ENCODE data around the gene CCDC59.
"Not testable (repeated sequence)": the region's sequence is repeated elsewhere in the genome, so short reads cannot be mapped to it uniquely, and the experiment has no call there.

CCDC59 gene, protein sequence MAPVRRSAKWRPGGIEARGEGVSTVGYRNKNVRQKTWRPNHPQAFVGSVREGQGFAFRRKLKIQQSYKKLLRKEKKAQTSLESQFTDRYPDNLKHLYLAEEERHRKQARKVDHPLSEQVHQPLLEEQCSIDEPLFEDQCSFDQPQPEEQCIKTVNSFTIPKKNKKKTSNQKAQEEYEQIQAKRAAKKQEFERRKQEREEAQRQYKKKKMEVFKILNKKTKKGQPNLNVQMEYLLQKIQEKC

DNA sequence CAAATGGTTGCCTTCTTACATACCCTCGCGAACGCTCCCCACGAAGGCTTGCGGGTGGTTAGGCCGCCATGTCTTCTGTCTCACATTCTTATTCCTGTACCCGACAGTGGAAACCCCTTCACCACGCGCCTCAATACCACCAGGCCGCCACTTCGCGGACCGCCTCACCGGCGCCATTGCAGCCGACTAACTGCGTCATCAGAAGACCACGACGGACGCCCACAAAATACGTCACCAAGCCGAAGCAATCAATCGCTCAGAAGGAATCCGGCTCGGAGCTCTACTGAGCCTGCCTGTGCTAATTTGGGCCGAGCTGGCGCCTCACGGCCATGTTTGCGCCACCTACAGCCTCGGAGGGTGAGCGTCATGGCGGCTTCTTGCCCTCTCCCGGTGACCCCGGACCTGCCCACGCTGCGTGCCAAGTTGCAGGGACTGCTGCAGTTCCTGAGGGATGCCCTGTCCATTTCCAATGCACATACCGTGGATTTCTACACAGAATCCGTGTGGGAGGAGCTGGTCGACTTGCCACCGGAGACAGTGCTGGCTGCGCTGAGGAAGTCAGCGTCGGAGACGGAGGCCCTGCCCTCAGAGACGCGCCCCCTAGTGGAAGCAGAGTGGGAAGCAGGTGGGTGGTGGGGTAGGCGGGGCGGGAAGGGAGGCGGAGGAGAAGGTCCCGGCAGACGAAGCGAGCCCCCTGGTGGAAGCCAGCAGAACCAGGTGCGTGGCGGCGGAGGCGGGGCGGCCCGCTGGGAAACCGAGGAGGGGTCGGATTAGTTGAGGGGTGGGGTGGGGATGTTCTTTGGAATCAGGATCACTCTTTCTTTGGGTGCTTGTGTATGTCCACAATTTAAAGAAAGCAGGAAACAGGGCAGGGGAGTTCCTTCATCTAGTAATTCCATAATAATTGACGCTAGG is at the start of gene CCDC59, which contains the start of gene METTL25:
CCDC59 (minus strand) TSS at position 188 of the 915 bp plus-strand sequence; CDS start at position 177, 11 bp downstream.
METTL25 (plus strand) TSS at position 330 of the 915 bp plus-strand sequence; CDS start at position 367, 37 bp downstream.
- peak; percentile 96 to 97 for DNase-seq (ENCODE audit: low read depth in 2 of 2)

DNA sequence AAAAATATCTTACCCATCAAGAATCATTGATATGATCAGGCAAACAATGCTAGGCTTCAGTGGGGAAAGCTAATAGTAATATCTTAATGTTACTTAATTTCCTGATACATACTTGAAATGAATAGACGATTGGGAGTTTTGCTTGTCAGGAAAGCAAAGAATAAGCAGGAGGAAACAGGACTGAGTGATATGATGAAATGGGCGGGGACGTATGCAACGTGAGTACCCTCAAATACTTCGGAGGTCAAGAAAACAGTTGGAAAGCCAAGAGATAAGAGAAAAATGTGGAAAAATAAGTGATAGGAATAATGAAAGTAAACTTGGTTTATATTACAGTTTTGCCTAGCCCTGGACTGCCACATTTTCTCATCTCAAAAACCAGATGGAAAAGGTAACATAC is 49.3 kb upstream of the CCDC59 start:
- DNase-seq (ENCODE audit: low read depth in 2 of 2), result no peak

DNA sequence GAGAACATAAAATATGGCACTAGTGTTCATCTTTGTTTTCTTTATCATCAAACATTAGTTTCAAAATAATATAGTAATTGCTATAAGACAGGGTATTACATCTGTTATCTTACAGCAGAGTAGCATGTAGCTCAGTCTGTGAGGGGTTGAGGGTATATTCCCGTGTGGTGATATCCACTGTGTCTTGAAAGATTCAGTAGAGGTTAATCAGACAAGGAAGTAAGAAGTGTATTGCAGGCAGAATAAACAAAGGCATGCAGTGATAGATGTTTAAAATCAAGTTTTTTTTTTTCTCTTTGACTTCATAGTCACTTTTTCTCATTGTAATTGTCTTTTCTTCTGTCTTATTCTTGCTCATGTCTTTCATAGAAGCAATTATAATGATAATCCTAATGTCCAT is 48.5 kb upstream of the CCDC59 start:
- DNase-seq (ENCODE audit: low read depth in 2 of 2), result no peak

DNA sequence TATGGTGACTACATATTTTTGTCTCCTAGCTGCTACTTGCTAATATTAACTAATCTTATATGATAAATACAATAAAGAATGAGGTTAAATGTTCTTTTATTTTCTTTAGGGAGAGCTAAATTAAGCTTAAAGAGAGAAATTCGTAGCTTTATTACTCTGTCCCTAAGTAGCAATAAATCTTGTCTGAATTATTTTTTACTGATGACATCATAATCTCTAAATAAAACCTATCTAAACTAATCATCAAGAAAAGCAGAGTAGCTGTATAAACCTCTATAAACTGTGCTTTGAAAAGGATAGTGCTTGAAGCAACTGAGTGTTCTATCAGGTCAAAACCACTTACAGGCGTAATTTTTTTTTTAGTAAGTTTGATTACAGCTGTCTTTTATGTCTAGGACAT is 42.6 kb upstream of the CCDC59 start:
- DNase-seq (ENCODE audit: low read depth in 2 of 2), result no peak

DNA sequence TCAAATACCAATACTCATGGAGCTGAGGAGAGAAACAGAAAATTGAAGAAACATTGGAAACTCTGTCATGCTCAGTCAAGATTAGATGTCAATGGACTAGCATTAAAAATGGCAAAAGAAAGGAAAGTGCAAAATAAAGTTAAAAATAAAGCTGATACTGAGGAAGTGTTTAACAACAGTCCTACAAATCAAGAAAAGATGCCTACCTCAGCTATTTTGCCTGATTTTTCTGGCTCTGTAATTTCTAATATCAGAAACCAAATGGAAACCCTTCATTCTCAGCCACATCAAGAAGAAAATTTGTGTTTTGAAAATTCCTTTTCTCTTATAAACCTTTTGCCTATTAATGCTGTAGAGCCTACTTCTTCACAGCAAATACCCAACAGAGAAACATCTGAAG is 40.7 kb upstream of the CCDC59 start:
- DNase-seq (ENCODE audit: low read depth in 2 of 2), result no peak

DNA sequence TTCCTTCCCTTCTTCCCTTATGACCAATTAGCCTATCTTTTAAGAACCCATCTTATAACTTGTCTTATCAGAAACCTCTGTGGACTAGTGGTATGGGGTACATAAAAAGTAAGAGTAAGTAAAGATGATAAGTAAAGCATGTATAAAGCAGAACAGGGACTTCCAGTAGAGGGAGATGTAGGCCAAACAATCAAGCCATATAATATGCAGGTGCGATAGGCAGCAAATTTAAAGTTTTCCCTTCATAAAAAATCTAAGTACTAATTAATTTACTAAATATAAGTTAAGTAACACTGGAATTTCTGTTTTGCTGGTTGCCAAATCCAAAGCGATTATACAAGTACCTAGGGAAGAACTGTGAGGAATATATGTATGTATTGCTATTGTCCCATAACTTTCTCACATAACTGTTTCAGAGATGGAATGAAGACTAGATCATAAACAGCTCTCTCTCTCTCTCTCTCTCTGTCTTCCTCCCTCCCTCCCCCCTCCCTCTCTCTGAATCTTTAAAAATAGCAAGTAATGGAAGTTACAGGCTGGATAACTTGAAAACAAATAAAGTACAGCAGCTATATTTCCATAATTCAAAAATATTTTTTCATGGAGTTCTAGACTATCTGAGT is 25.9 kb upstream of the CCDC59 start:
- no peak for DNase-seq (ENCODE audit: low read depth in 2 of 2)

DNA sequence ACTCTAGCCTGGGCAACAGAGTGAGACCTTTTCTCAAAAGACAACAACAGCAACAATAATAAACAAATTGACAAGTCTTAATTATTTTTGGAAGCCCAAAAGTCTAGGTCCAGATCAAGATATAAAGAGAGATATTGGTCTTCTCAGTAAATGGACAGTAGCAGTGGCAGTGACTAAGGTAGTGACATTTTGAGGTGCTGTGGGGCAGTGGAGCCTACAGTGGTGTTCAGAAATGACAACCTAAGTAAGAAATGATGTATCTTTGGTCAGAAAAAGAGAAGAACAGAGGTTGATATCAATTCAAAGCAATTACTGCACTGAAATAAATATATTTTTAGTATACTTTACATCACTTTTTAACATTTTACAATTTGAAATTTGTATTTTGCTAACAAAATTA is 20.8 kb upstream of the CCDC59 start:
- no peak for DNase-seq (ENCODE audit: low read depth in 2 of 2)

DNA sequence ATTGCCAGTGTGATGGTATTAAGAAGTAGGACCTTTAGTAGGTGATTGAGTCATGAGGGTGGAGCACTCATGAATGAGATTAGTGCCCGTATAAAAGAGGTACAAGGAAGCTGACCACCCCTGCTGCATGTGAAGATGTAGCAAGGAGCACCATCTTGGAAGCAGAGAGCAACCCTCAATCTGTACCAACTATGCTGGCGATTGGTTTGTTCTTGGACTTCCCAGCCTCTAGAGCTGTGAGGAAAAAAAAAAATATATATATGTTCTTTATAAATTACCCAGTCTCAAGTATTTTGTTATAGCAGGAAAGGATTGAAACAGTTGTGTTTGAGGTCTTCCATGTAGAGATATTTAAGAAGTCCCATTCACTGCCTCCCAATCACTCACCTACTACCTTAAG is 17.0 kb upstream of the CCDC59 start:
- DNase-seq (ENCODE audit: low read depth in 2 of 2), result no peak

DNA sequence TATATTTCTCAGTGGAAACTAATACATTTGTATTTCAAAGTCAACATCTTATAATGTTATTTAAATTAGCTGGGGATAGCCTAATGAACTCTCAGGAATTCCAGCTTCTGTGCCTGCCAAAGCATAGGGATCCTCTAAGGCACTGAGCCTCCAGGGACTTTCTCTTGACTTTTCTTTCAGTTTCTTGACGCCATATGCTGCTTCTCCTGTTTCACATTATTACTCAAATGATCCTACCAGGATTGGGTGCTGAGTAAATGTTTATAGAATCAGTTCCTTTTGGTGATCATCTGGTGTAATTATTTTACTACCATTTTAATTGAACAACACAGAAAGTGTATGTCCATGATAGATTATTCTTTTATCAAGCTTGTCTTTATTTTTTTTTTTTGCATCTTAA is 8.0 kb upstream of the CCDC59 start:
- no peak for DNase-seq (ENCODE audit: low read depth in 2 of 2)

DNA sequence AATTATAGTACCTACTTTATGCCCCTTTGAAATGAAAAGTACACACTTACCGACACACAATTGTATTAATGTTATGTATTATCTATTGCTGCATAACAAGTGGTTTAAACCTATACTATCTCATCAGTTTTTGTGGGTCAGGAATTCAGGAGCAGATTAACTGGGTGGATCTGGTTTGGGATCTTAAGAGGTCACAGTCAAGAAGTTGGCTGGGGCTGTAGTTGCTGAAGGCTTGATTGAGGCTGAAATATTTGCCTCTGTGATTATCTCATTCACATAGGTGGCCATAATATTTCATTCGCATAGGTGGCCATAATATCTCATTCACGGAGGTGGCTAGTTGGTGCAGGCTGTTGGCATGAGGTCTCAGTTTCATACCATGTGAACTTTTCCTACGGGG is 5.8 kb upstream of the CCDC59 start:
- DNase-seq (ENCODE audit: low read depth in 2 of 2), result no peak

DNA sequence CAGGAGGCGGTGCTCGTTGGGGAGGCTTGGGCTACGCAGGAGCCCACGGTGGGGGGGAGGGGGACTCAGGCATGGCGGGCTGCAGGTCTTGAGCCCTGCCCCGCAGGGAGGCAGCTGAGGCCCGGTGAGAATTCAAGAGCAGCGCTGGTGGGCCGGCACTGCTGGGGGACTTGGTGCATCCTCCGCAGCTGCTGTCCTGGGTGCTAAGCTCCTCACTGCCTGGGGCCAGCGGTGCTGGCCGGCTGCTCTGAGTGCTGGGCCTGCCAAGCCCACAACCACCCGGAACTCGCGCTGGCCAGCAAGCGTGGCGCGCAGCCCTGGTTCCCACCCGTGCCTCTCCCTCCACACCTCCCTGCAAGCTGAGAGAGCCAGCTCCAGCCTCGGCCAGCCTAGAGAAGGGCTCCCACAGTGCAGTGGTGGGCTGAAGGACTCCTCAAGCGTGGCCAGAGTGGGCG is 3.3 kb upstream of the CCDC59 start:
- DNase-seq (ENCODE audit: low read depth in 2 of 2), result no peak

DNA sequence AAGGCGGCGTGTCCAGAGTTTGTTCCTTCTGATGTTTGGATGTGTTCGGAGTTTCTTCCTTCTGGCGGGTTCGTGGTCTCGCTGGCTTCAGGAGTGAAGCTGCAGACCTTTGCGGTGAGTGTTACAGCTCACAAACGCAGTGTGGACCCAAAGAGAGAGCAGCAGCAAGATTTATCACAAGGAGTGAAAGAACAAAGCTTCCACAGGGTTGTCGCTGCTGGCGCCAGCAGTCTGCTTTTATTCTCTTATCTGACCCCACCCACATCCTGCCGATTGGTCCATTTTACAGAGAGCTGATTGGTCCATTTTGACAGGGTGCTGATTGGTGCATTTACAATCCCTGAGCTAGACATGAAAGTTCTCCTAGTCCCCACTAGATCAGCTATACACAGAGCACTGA is 2.6 kb upstream of the CCDC59 start:
- not testable (repeated sequence) for DNase-seq (ENCODE audit: low read depth in 2 of 2)

DNA sequence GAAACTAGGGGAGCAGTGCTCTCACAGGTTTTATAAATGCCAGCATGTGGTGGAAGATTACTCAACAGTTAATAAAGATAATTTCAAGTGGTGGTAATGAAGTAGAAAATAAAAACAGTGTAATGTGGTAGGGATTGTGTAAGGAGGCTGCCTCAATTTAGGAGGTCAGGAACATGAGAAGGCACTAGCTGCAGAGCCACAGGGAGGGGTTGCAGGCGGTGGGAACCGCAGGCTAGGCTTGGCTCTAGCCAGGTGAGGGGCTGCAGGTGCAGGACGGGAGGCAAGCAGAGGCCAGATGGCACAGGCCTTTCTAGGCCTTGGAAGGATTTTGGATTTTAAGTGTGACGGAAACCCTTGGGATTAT is 910 bp upstream of the CCDC59 start:
- no peak for DNase-seq (ENCODE audit: low read depth in 2 of 2)

DNA sequence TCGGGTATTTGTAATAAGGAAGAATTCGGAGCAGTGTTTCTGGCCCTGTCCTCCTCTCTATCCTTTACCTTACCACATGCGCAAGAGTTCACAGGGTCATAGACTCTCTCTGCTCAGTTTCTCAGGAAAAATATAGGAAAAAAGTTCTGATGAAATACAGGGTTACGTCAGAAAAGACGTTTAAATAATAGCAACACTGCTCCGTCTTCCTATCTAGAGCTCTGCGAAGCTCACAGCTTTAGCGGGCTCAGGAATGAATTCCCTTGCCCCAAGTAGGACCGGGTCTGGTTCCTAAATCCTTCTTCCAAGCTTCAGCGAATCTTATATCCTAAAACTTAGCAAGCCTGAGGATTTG is 365 bp downstream of the CCDC59 start:
- no peak for DNase-seq (ENCODE audit: low read depth in 2 of 2)

DNA sequence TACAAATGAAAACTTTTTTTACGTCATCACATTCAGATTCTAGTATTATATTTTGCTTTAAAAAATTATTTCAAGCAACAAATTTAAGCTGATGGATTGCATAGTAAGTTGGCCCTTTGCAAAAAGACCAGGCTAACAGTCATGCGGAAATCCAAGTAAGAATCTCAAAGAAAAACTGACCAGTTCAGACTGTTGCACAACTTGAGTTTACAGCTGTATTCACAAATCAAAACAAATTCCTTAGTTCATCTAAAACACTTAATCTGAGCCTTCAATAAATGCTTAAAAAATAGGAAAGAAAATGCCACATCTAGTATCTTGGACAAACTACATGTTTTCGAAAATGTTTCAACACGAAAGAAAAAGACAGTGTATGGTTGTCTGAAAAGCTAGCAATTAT is 847 bp downstream of the CCDC59 start:
- no peak for DNase-seq (ENCODE audit: low read depth in 2 of 2)

DNA sequence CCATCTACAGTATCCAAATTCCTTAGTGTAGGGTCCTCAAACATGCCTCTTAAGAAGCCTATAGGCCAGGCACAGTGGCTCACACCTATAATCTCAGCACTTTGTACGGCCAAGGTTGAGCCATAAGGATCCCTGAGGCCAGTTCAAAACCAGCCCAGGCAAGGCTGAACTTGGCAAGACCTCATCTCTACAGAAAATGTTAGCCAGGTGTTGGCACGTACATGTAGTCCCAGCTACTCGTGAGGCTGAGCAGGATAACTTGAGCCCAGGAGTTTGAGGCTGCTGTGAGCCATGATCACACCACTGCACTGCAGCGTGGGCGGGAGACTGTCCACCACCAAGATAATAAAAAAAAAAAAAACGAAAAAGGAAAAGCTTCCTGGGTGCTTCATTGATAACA is 6.8 kb downstream of the CCDC59 start:
- DNase-seq (ENCODE audit: low read depth in 2 of 2), result no peak

DNA sequence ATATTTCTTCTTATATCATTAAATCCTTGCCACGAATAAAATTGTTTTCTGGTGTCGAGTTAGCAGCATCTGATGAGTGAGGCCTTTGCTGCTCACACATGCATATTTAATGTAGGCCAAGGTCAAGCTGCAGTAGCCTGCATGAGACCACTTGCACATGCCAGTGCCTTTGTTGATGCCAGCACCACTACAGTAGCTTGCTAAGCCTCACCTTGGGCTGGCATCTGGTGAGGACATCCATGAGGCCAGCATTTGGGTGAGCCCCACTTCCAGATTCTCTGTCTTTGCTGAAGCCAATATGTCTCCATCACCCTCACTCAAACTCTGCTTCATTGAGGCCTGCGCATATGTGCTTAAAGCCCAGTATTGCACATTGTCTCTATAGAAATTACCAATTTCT is 8.0 kb downstream of the CCDC59 start:
- DNase-seq (ENCODE audit: low read depth in 2 of 2), result no peak

DNA sequence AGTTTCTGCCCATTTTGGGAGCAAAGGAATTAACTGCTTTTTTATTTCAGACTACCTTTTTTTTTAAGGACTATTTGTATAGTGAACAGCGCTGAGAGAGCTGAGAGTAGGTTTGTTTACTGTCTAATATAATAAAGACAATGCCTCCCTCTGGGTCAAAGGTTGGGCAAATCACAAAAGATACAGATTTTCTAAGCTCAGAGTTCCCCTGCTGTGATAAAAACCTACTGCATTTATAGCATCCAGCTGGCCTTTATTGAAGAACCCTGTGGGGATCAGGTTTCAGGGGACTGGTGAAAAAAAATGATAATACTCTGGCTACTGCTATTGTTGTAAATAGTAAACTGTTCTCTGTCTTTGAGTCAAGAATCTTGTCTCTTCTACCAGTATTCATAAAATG is 28.7 kb downstream of the CCDC59 start:
- DNase-seq (ENCODE audit: low read depth in 2 of 2), result no peak

DNA sequence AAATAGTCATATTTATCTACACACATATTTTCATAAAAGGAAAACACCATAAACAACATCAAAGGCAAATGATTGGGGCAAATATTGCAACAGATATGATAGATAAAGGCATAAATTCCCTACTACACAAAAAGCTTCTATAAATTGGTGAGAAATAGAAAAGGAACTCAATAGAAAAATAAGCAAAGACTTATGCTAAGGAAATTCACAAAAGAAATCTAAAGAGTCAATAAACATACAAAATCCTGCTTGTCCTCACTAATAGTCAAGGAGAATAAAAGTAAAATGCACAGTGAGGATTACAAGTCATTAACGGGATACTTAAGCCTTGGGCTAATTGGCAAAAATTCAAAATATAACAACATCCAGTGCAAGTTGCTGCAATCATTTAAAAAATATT is 30.3 kb downstream of the CCDC59 start:
- DNase-seq (ENCODE audit: low read depth in 2 of 2), result no peak

DNA sequence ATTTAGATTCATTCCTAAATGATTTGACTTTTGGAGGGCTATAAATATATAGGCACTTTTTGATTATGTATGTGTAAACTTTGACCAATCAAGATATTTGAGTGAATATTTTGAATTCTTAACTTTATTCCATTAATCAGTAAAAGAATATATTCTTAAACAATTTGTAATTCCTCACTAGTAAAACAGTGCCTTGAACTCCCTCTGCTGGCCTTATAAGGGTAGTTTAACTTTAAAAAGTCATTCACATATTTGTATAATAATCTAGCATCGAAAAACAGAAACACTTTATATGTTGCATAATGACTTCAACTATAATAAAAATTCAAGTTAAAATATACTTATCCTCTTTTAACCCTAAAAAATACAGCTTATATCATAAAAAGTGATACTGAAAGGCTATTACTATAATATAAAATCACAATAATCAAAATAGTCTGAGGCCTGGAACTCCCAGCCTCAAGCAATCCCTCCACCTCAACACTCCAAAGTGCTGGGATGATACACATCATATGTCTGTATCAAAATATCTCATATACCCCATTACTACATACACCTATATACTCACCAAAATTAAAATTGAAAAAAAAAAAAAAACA is 31.2 kb downstream of the CCDC59 start:
- no peak for DNase-seq (ENCODE audit: low read depth in 2 of 2)

DNA sequence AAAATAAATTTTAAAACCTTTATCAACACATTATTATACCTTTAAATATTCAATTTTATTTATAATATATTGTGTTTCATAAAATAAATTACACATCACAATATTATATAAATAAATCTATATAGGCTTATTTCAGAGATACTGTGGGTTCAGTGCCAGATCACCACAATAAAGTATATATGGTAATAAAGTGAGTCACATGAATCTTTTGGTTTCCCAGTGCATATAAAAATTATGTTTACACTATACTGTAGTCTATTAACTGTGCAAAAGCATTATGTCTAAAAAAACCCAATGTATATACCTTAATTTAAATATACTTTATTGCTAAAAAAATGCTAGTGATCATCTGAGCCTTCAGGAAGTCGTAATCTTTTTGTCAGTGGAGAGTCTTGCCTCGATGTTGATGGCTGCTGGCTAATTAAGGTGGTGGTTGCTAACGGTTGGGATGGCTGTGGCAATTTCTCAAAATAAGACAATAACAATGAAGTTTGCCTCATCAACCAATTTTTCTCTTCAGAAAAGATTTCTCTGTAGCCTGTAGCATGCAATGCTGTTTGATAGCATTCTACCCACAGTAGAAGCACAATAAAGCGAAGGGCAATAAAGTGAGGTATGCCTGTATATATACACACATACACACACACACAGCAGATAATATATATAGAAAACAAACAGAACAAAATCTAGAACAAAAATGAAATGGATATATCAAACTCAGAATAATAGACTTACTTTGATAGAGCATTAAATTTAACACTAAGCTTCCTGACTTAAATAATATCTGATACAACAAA is 32.4 kb downstream of the CCDC59 start:
- no peak for DNase-seq (ENCODE audit: low read depth in 2 of 2)

DNA sequence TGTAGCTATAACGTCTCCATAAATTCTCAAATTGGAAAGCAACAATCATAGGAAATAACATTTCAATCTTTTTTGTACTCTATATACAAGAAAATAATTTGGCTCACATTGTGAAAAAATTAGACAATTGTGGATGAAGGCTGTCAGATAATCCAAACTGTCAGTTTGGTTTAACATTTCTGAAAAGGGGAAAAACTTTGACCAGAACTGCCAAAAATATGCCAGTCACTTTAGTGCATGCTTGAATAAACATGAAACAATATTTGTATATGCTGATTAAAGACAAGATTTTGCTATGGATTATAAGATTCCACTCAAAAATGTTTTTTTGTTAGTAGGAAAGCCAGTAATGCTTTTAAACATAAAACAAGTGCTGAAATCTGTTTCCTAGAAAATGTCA is 38.9 kb downstream of the CCDC59 start:
- no peak for DNase-seq (ENCODE audit: low read depth in 2 of 2)

Data from fibroblast of skin of left biceps (primary cell).